Stimulated activated CD8-positive, alpha-beta memory T cell treated with anti-CD3 and anti-CD28 coated beads, Interleukin-7, amount 100 ng/mL, for 1 hour (primary cell): ENCODE measurements around the gene BNC2.
"Not testable (repeated sequence)": the region's sequence is repeated elsewhere in the genome, so short reads cannot be mapped to it uniquely, and the experiment has no call there.

ENCODE experiments used
- DNase-seq, 2 donors: peaks; one replicate each; pipeline ENCODE4 v3.0.0-alpha.2; 2020; ENCODE audit warnings: low read depth in 2 of 2

BNC2 gene

DNA sequence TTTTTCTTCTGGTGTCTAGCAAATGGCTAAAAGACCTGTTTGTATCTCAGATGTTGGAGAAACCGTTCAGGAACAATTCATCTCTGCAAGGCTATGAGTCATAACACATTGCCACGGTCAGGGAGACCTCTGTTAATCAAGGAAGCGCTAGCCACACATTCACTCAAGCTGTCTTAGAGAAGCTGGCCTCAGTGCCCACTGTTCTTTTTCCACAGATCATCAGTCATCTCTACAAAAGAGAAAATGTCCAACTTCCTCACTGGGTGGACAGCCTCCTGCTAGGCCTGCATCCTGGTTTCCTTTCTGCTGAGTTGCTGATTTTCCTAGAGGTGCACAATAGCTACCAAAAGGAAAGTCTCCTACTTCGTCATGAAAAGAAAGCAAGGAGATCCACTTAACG is 360.5 kb downstream of the BNC2 start:
- DNase-seq = no peak

DNA sequence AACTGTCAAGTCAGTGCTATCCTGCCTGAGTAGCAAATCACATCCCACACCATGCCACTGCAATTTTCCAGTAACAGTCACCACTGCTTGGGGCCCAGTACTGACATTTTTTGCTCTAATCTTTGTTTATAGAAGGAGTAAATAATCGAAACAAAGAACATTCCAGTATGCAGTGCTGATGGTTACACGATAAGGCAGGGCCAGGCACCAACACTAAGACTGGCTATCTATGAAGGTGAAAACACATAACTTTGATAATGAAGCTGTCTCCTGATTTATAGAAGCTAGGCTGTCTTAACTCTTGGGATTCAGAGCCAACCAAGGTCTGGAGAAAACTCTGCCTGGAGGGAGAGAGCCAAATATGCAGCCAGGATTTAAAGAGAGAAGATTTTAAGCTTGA is 365.3 kb downstream of the BNC2 start:
- no peak for DNase-seq

GRCh38 chr9:16501726-16502125 is 368.7 kb downstream of the BNC2 start:
- DNase-seq = no peak

DNA sequence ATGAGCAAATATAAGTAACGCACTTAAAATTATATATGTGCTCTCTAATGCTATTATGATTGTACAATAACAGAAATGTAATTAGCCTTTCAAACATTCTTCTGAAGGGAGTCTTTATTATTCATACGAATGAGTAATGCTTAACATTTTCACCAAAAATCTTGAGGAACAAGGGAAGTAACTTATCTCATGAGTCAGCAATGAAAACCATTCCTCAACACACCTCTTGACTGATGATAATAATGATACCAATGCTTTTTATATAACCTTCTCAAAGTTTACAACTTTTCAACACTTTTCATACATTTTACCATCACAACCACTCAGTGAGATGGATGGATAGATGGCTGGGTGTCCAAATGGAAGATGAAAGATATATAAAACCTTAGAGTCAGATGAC is 369.3 kb downstream of the BNC2 start:
- DNase-seq = no peak

GRCh38 chr9:16500386-16500785 is 370.1 kb downstream of the BNC2 start:
- no peak for DNase-seq

GRCh38 chr9:16499892-16500291 is 370.6 kb downstream of the BNC2 start:
- no peak for DNase-seq

DNA sequence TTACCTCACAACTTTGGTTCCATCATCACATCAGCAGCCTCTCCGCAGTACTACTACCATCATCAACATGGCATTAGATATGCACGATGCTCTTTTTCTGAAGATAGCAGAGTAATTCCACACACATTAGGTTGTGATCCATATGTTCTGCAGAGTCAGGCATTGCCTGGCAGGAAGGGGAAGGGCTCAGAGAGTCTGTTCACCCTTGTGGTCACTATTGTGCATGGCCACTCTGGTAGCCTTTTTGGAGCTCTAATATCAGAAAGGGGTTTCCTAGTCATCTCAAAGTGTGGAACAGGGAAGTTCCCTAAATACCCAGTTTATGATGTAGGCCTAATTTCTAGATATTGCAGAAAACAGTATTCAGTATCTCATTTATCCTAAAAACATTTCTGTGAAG is 373.6 kb downstream of the BNC2 start:
- no peak for DNase-seq

- no peak for DNase-seq
Measured at GRCh38 chr9:16487915-16488314, 382.6 kb downstream of the BNC2 start.

DNA sequence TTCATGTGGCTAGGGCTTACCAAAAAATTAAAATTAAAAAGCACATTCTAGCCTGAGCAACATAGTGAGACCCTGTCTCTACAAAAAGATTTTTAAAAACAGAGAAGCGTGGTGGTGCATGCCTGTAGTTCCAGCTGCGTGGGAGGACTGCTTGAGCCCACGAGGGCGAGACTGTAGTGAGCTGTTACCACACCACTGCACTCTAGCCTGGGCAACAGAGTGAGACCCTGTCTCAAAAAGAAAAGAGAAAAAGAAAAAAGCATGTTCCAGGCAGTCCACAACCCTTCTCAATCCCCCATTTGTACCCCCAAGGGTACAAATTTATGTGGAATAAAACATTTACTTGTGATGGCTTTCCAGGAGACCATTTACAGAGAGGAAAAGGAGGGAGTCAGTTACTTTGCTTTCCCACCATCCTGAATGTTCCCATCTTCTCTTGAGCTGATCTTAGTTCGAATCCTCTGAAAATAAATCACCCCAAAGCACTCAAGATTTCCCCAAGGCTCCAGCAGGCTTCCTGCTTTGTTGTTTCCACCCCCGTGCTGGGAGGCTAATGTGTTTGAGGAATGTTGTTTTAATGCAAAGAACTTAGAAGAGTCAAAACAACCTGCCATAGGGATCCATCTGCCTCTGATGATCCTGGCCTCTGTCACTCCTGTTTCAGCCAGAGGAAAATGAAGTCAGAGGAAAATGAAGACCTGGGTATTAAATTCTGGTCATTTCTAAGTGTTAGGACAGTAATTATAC is 384.7 kb downstream of the BNC2 start:
- DNase-seq = no peak

- DNase-seq = no peak
Measured at GRCh38 chr9:16485160-16485559, 385.3 kb downstream of the BNC2 start.

GRCh38 chr9:16484744-16485143 is 385.7 kb downstream of the BNC2 start:
- no peak for DNase-seq

GRCh38 chr9:16484180-16484579 is 386.3 kb downstream of the BNC2 start:
- no peak for DNase-seq

DNA sequence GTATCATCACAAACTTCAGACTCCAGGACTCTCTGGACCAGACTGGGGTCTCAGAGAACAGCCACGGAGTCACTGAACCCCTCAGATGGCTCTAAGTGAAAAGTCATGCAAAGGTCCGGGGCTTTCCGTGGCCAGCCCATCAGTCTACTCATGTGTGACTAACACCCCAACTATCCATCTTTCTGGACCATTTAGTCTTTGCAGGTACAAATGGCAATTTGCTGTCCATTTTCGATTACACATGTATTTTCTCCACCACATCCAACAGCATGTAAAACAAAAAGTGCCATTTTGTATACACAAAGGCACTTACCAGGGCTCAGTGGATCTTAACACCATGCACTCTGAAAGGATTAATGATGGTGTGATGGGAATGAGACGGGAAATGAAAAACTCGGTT is 387.7 kb downstream of the BNC2 start:
- DNase-seq = no peak

- not testable (repeated sequence) for DNase-seq
Measured at GRCh38 chr9:16480584-16480983, 389.9 kb downstream of the BNC2 start.

- DNase-seq = no peak
Measured at GRCh38 chr9:16475996-16476395, 394.5 kb downstream of the BNC2 start.

GRCh38 chr9:16475257-16475656 is 395.2 kb downstream of the BNC2 start:
- no peak for DNase-seq

GRCh38 chr9:16469184-16469583 is 401.3 kb downstream of the BNC2 start:
- no peak for DNase-seq

GRCh38 chr9:16461851-16462250 is 408.6 kb downstream of the BNC2 start:
- DNase-seq = no peak

- no peak for DNase-seq
Measured at GRCh38 chr9:16461137-16461840, 409.2 kb downstream of the BNC2 start.

DNA sequence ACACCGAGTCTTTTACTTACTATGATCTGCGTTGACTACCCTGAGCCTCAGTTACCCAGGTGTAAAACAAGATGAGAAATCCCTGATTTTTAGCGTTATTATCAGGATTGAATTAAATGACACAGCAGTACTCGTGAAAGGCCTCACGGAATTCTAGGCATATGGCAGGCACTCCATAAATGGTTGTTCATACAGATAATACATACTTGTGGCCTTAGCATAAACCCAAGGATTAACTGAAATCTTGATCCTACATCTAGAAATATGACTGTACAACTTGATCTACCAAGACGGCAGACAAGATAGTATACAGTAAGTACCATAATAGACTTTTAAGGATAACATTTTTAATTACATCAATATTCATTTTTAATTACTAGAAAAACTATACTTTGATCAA is 409.8 kb downstream of the BNC2 start:
- no peak for DNase-seq

DNA sequence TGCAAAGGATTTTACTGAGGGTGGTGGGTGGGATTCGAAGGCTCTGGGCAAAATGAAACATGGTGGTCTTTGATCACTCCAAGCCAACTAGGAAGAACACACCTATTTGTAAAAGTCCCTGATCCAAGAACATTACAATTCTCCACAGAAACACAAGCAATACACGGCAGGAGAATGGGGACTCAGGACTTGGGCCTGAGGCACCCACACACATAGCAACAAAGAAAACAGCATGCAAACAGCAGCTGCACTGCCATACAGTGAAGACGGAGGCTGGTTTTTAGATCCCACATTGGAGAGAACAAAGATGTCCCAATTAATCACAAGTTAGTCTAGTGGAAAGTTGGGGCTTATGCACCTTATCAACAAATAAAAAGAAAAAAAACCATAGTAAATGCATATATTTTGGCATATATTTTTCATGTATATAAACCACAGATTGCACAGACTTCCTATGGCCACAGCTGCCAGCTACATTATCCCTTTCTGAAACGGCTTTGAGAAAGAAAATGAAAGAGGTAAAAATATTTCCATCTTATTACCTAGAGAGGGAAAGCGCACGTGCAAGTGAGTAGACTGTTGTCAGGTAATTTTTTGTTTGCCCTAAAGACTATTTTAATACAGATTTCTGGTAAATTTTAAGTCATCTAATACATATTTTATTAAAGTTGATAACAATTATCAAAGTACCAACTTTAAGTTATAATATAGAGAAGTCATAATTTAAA is 410.9 kb downstream of the BNC2 start:
- DNase-seq = no peak

GRCh38 chr9:16458696-16459420 is 411.6 kb downstream of the BNC2 start:
- no peak for DNase-seq
